ENCODE results near the gene TRIM21.

- TF ChIP-seq CTCF (IDR thresholded peaks at IDR 0.05) (no peak), EP300 (IDR thresholded peaks at IDR 0.05) (no peak), POLR2A (IDR thresholded peaks at IDR 0.05) (no peak), POLR2AphosphoS5 (IDR thresholded peaks at IDR 0.05) (no peak)
Observed at GRCh38 chr11:4441515-4441914, 48.0 kb upstream of the TRIM21 start.

Data from sigmoid colon (tissue), 4 donors.